Measurements from ENCODE around the gene POLR2I. TPM values are rescaled to one million over a fixed set of nuclear protein-coding genes. Genes with fewer than 3 reads are reported as not detected.
A peak's percentile ranks its signal among the peaks of the same experiment; 100 is the strongest.
"Not testable (repeated sequence)": the region's sequence is repeated elsewhere in the genome, so short reads cannot be mapped to it uniquely, and the experiment has no call there.

Gene POLR2I
- total RNA-seq, 1 experiment from 2014 or later = 192 TPM

DNA sequence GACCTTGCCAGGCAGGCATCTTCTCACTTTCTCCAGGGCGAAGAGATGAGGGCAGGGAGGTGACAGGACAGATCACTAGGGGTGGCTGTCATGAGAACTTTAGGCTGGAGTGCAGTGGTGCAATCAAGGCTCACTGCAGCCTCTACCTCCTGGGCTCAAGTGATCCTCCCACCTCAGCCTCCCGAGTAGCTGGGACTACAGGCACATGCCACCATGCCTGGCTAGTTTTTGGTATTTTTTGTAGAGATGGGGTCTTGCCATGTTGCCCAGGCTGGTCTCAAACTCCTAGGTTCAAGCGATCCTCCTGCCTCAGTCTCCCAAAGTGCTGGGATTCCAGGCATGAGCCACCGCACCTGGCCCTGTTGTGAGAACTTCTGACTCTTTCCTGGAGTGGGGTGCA lies 20.2 kb upstream of the POLR2I start:
- not testable (repeated sequence) for DNase-seq (ENCODE audit: low spot score)

- not testable (repeated sequence) for DNase-seq (ENCODE audit: low spot score)
These were observed 16.5 kb upstream of the POLR2I start for GRCh38 chr19:36131221-36131620.

- DNase-seq (ENCODE audit: low spot score) = no peak
These were observed 13.7 kb upstream of the POLR2I start for GRCh38 chr19:36128392-36128736.

DNA sequence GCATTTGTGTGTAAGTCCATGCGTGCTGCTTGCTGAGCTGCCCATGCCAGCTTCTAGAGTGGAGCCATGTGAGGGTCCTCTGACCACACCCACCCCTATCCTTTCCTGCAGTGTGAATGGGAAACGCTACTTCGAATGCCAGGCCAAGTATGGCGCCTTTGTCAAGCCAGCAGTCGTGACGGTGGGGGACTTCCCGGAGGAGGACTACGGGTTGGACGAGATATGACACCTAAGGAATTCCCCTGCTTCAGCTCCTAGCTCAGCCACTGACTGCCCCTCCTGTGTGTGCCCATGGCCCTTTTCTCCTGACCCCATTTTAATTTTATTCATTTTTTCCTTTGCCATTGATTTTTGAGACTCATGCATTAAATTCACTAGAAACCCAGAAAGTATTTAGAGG lies 10.9 kb upstream of the POLR2I start:
- no peak for DNase-seq (ENCODE audit: low spot score)

GRCh38 chr19:36121486-36122124 lies 6.9 kb upstream of the POLR2I start:
- no peak for DNase-seq (ENCODE audit: low spot score)

DNA sequence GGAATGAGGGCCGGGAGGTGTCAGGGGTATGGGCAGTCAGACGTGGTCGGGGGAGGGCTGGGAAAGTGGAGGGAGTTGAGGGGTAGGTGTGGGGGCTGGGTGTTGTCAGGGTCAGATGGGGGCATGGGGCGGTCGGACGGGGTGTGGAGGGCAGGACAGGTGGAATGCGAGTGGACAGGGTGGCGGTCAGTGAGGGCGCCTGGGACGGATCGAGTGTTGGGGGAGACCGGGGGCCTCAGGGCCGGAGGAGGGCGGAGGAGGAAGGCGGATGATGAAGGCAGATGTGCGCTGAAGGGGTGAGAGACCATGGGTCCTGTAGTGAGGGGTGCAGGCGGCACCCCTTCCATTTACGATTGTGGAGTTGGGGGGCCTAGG lies 6.3 kb upstream of the POLR2I start:
- no peak for DNase-seq (ENCODE audit: low spot score)

DNA sequence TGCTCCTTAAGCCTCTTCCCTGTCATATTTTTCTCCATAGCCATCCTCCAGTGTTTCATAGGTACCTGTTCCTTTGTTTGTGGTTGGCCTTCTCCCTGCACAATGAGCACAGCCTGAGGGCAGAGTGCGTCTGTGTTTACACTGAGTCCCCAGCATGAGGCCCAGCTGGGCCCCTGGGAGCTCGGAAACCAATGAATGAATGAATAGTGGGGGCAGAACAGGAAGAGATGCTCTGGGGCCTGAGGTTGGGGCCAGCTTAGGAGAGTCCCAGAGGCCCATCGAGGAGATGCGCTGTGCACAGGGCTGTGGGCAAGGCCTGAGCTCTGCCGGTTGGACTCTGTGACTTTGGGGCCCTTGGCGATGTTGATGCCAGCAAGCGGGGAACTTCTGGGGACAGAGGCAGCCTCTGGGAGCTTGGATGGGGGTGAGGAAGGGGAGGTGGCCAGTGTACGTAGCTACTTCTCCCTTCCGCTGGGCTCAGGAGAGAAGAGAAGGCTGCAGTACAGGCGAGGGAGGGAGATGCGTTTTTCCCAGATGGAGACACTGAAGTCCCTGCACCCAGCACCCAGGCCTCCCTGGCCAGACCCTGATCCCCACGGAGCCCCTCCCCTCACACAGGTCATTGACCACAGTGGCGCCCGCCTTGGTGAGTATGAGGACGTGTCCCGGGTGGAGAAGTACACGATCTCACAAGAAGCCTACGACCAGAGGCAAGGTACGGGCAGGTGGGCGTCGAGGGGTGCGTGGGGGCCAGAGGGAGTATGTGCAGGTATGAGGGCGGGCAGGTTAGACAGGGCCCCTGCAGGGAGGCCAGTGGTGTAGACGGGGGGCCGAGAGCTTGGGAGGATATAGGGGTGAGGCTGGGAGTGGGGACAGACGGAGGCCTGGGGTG lies 5.7 kb upstream of the POLR2I start:
- DNase-seq (ENCODE audit: low spot score) = no peak

DNA sequence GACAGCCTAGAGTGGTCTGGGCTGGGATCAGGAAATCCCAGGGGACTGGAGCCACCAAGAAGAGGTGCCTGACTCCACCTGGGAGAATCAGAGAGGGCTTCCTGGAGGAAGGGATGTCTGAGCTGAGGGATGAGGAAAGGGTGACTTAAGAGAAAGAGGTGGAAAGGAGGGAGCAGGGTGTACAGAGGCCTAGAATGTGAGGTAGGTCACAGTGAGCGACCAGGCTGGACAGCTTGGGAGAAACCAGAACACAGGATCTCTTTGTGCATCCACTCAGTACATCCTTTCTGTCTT lies 1.6 kb upstream of the POLR2I start:
- DNase-seq (ENCODE audit: low spot score) = no peak

DNA sequence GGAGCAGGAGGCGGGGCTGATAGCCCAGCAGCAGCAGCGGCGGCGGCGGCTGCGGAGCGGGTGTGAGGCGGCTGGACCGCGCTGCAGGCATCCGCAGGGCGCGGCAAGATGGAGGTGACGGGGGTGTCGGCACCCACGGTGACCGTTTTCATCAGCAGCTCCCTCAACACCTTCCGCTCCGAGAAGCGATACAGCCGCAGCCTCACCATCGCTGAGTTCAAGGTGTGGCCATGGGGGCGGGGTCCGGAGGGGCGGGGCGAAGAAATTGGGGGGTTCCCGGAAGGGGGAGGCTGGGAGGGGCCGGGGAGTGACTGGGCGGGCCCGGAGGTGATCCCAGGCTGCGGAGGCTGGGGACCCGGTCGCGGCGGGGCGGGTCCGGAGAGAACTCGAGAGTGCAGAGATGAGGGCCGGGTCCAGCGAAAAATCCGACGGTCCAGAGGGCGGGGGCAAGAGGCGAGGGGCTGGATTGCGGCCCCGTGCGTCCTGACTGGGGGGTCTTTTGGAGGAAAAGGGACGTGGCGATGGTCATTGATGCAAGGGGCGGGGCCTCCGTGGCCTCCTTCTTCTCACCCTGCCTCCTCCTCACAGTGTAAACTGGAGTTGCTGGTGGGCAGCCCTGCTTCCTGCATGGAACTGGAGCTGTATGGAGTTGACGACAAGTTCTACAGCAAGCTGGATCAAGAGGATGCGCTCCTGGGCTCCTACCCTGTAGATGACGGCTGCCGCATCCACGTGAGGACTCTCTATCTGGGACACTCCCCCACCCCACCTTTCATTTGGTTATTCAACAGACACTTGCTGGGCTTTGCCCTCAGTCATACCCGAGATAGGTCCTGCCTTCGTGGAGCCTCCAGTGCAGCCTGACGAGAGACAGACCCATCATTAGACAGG lies 1.0 kb upstream of the POLR2I start, which contains the start of gene TBCB:
TSS of gene TBCB (plus strand) at position 16 of the 891 bp plus-strand sequence. CDS start at position 109, 93 bp downstream.
- no peak for DNase-seq (ENCODE audit: low spot score)

GRCh38 chr19:36113894-36114720 lies 568 bp downstream of the POLR2I start:
- DNase-seq (ENCODE audit: low spot score) = peak; percentile 45

GRCh38 chr19:36113425-36113824 lies 1.2 kb downstream of the POLR2I start:
- DNase-seq (ENCODE audit: low spot score) = no peak

DNA sequence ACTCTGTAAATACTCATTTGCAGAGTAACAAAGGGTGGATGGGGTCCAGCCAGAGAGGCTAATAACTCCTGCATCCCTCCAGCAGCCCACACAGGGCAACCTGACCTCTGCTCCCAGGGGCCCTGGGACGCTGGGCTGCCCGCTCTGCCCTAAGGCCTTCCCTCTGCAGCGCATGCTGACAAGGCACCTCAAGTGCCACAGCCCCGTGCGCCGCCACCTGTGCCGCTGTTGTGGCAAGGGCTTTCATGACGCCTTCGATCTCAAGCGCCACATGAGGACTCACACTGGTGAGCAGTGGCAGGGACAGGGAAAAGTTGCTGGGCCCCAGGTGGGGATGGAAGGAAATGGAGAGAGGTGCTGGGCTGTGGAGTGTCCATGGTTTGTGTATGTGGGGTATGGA lies 2.0 kb downstream of the POLR2I start:
- DNase-seq (ENCODE audit: low spot score) = no peak

GRCh38 chr19:36111200-36111539 lies 3.5 kb downstream of the POLR2I start:
- no peak for DNase-seq (ENCODE audit: low spot score)

DNA sequence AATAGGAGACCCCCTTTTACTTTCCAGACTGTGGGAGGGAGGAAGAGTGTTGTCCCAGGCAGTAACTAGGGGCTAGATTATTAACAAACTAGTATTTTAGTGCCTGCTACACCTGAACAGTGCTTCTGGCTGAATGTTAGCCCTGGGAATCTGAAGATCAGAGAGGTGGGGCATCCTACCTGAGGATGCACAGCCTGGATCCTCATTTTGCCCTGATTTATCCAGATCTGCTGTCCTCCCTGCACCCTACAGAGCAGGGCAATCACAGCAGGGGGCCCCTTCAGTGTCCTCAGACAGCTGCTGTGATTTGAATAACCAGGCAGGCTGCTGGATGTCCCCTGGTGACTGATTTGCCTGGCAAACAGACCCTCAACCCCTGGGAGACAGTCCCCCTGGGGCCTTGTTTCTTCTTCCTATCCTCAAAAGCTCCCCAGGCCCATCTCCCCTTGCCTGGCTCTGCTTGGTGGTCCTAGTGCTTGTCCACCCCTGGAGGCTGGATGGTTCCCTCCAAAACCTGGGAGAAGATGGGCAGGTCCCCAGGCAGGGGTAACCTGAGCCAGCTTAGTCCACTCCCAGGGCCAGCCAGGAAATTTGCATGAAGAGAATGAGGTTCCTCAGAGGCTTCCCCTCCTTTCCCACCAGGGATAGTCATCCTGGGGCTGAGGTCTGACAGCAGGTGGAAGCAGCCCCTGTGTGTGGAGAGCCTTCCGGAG lies 4.0 kb downstream of the POLR2I start, which contains the start of gene OVOL3:
TSS of gene OVOL3 (plus strand) at position 657 of the 713 bp plus-strand sequence. CDS start 60 bp downstream, outside the sequence.
- DNase-seq (ENCODE audit: low spot score) = no peak

DNA sequence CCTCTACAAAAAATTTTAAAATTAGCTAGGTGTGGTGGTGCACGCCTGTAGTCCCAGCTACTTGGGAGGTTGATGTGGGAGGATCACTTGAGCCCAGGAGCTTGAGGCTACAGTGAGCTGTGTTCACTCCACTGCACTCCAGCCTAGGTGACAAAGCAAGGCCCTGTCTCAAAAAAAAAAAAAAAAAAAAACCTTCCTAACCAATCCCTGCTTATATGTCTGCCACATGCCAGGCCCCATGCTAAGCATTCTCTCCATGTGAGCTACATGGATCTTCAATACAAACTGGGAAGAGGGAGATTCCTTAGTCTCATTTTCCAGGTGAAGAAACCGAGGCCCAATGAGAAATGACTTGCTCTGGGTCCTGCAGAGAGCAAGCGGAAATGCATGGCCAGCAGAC lies 6.0 kb downstream of the POLR2I start:
- no peak for DNase-seq (ENCODE audit: low spot score)

GRCh38 chr19:36106991-36107390 lies 7.7 kb downstream of the POLR2I start:
- peak; percentile 23 for DNase-seq (ENCODE audit: low spot score)

GRCh38 chr19:36106441-36106840 lies 8.2 kb downstream of the POLR2I start:
- no peak for DNase-seq (ENCODE audit: low spot score)

DNA sequence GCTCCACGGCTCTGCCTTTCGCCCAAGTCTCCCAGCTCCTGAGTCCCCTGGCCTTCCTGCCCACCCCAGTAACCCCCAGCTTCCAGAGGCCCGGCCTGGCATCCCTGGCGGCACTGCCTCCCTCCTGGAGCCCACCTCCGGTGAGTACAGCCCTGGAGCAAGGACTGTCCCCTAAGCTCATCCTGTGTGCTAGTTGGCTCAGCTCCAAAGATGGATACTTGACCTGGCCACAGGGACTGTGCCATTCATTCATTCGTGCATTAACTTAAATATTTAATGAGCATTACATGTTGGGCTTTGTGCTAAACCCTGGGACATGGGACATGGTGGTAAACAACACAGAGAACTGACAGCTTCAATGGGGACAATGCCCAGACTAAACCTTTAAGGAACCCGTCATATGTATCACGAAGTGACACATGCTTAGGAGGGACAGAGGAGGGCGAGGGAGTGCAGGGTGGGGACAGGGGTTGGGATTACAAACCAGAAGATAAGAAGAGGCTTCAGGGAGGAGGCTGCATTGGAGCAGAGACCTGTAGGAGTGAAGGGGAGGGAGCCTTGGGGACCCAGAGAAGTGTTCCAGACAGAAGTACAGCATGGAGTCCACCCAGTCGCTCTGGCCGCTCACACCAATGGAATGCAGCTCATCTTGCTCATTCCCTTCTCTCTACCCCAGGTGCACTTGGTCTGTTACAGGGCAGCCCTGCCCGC lies 10.7 kb downstream of the POLR2I start:
- no peak for DNase-seq (ENCODE audit: low spot score)

DNA sequence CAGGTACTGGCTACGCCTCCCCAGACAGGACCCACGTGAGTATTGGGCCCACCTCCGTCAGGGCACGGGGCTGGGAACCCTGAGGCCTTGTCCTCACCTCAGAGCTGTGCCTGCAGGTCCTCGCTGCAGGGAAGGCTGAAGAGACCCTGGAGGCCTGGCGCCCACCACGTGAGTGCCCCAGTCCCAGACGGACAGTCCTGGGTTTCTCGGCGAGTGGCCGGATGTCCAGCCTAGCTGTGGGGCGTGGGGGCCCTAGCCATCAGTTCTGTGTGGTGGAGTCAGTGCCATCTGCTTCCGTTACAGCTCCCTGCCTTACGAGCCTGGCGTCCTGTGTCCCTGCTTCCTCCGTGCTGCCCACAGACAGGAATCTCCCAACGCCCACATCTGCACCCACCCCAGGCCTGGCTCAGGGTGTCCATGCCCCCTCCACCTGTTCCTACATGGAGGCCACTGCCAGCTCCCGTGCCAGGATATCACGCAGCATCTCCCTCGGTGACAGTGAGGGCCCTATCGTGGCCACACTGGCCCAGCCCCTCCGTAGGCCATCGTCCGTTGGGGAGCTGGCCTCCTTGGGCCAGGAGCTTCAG lies 11.5 kb downstream of the POLR2I start:
- no peak for DNase-seq (ENCODE audit: low spot score)

Data from H4 (cell line).